GM19043 (cell line): ENCODE data around the gene TTC23.
"Not testable (repeated sequence)": the region's sequence is repeated elsewhere in the genome, so short reads cannot be mapped to it uniquely, and the experiment has no call there.

Source experiments
- ATAC-seq: cut with Tn5 transposase; IDR thresholded peaks from one replicate; pipeline ENCODE4 v1.9.1; 2021; ENCODE audit warnings: low read depth; ENCODE audit not compliant: unreplicated experiment

Gene TTC23

DNA sequence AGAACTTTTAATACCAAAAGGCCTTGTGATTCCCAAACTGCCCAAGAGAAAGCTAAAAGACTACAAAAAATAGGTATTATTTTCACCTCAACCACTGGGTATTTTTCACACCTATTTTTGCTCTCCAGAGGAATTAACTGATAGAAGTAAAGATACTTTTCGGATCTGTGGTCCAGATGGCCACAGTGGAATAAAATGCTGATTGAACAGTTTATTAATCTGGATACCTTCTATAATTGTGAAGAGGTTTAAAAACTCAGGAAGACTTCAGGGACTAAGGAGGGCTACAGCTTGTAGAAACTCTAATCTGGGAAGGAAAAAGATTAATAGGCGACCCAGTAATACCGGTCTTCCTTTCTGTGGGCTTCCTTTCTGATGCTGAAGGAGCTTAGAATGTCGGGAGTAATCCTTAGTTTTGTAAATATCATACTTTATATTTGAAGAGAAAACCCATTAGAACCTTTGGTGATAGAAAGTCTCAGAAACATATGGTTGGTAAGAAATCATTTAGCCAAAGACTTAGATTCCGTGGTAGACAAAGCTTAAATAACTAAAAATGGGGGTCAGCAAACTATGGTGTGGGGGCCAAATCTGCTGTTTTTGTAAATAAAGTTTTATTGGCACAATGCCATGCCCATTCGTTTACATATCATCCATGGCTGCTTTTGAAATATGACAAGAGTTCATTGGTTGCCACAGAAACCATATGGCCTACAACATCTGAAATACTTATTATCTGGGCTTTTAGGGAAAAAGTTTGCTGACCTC, 47.8 kb downstream of the TTC23 start:
- ATAC-seq = no peak

- ATAC-seq = no peak
These were observed 51.5 kb downstream of the TTC23 start for GRCh38 chr15:99197856-99198255.

DNA sequence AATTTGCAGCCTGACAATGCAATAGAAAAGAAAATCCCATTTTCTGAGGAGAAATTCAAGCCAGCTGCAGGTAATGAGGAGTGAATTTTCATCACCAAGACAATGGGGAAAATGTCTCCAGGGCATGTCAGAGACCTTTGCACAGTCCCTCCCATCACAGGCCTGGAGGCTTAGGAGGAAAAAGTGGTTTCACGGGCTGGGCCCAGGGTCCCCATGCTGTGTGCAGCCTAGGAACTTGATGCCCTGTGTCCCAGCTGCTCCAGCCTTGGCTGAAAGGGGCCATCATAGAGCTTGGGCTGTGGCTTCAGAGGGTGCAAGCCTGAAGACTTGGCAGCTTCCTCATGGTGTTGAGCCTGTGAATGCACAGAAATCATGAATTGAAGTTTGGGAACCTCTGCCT, 57.2 kb downstream of the TTC23 start:
- ATAC-seq = not testable (repeated sequence)

DNA sequence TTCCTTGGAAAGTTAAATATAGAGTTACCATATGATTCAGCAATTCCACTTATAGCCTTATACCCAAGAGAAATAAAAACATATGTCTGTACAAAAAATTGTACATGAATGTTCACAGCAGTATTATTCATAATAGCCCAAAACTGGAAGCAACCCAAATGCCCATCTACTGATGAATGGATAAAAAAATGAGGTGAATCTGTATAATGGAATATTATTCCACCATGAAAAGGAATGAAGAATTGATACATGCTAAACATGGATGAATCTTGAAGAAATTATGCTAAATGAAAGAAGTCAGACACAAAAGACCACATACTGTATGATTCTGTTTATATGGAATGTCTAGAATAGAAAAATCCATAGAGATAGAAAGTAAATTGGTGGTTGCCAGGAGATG, 61.4 kb downstream of the TTC23 start:
- no peak for ATAC-seq

DNA sequence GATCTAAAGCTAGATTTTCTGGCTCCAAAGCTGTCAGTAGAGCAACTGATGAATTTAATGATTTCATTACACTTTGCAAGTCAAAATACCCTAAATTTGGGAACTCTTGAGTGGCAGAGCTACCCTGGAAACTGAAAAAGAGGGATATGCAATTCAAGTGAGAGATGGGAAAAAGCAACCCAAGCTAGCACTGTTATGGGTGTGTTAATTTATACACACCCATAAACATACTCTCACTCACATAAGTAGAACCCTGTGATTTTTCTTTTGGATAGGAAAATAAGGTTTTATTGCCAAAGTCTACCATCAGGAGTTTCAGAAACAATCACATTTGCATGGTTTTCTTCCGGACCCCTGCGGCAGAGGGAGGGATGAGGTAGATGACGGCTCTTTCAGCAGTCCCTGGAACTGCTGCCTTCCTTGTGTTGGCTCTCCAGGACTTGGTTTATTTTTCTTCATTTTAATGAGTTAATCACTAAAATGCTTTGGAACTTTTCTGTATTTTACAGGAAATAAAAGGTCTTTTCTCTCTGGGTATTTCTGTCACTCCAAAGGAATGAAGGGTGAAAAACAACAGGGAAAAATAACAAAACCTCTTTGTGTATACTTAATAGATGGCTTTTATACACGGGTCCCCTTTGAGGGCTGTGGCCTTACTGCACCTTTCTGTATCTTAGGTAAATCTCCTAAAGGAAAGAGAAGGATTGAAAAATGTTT, 63.8 kb downstream of the TTC23 start:
- ATAC-seq = no peak

GRCh38 chr15:99182791-99183190, 66.6 kb downstream of the TTC23 start:
- no peak for ATAC-seq

DNA sequence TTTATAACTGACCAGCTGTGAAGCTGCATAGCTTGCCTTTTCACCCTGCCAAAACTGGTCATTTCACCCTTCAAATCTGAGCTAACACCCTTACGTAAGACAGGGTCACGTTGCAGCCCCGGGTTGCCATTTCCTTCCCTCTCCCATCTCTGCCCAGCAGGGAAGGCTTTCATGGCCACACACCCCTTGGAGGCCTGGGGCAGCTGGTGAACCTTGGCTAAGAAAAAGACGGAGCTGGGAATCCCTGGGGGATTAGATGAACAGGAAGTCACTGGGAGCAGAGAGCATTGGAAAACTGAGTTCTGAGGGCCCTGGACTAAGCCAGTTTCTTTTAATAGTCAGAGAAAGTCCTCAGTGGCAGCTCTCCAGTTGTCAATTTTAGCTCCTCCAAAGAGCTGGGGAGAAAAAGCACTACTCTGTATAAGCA, 67.8 kb downstream of the TTC23 start:
- ATAC-seq = no peak

DNA sequence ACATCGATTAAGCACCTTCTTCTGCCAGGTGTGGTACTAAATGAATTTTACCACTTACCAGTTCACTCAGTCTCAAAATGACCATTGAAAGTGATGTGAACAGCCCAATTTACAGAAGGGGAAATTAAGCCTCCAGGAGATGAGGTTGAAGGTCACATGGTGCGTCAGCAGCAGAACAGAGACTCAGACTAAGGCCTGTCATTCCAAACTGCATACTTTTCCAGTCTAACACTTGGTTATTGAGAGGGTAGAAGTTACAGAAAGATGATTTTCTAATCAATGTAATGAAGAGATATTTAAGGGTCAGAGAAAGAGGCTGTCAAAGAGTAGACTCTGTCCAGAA, 68.4 kb downstream of the TTC23 start:
- no peak for ATAC-seq

GRCh38 chr15:99180086-99180963, 69.1 kb downstream of the TTC23 start:
- ATAC-seq = no peak

DNA sequence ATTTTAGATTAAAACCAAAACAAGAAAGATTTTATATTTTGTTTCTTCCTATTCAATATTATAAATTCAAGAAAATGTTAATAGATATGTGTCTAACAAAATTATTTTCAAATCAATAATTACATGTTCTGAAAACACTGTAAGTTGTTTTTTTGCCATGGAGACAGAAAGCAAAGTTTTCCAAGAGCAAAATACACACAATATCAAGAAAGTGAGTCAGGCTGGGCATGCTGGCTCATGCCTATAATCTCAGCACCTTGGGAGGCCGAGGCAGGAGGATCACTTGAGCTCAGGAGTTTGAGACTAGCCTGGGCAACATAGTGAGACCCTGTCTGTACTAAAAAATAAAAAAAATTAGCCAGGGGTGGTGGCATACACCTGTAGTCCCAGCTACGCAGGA, 71.7 kb downstream of the TTC23 start:
- no peak for ATAC-seq

DNA sequence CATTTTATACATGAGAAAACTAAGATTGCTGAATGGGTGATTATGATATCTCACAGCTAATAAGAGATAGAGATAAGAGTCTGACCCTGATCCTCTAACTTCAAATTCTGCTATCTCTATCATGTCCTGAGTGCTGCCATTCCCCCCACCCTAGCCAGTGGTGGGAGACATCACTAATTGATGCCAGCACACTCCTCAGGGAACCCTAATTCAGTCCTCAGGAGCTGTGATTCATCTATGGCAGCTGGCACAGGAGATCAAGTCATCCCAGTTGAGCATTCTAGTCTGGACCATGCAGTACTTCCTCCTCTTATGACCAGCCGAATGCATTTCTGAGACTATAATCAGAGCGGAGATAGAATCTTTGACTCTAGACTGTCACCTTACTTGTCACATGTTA, 72.6 kb downstream of the TTC23 start:
- no peak for ATAC-seq

DNA sequence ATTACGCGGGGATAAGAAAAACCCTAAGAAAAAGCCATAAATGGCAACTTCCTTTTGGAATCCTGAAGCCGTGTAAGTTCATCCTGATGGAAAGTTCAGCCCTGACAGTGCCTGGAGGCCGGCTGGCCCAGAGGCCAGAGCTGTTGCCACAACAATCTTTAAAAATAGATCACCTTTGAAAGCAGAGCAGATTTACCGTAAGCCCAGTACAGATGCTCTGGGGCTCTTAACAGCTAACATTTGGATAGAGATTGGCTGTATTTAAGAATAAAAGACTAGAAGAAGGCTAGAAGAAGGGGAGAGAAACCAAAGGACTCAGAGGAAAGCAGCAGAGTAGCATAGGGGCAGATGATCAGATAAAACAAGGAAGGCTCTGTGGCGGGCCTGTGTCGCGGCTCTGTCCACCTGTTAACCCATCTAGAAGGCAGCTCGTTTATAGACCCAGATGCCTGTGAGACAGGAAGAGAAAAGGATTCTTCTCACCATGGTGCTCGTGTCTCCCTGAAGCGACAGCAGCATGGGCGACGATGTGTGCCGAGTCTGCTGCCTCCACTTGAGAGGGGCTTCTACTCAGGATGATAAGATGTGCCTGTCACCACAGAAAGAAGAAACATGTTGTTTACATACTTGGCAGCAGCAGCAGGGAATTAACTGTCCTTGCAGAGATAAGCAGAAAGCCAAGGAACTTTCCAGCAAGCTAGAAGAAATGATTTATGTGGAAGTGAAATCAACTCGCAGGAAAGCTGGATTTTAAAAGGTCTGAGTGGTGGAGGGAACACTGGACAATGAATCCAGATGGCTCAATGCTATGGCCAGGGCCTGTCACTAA, 74.6 kb downstream of the TTC23 start:
- no peak for ATAC-seq

DNA sequence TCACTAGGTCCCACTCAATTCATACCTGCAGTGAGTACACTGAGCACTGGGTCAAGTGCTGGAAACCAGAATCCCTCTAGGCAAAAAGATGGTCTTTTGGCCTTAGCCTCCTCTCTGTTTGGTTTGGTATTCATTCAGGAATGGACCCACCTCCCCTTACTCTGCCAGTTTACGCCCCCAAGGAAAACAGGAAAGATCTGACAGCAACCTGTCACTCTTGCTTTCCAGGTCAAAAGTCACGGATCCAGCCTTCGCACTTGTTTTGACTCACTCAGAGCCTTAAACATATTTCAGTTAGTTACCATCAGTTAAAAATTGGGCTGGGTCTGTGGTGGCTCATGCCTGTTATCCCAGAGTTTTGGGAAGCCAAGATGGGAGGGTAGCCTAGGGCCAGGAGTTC, 76.4 kb downstream of the TTC23 start:
- ATAC-seq = no peak

DNA sequence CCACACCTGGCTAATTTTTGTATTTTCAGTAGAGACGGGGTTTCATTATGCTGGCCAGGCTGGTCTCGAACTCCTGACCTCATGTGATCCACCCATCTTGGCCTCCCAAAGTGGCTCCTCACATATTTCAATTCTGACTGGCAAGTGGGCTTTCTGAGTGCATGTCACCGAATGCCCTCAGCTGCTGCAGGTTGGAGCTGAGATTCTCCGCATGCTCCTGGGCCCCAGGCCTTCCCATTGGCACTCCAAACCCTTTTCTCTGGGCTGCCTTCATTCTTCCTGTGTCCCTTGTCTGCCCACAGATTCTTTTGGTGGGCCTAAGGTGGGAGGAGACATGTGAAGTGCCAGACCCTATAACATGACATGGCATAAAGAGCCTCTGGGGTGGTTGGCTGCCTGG, 77.2 kb downstream of the TTC23 start:
- ATAC-seq = no peak

DNA sequence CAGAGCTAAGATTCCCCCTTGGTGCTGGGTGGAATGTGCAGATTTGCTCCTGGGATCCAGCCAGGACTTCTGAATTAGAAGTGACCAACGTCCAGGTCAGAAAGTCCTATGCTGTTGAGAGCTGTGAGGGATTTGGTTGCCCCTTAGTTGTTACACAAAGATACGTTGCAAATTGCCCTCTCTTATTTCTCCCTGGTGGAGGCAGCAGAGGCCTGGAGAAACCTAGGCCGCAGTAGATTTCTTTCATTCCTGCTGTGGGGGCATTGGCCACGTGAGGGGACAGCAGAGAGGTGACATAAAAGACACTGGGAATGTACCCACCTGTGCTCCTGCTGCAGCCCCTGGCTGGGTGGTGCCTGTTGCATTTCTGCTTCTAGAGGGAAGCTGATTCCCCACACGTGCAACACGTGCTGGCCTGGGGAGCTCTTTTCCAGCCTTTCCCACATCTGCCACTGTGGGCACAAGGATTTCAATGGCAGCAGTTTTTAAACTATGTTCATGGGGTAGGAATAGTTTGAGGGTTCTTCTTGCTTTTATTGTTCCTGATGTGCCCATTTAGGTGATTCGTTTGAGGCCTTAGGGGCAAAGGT, 78.8 kb downstream of the TTC23 start:
- ATAC-seq = no peak

DNA sequence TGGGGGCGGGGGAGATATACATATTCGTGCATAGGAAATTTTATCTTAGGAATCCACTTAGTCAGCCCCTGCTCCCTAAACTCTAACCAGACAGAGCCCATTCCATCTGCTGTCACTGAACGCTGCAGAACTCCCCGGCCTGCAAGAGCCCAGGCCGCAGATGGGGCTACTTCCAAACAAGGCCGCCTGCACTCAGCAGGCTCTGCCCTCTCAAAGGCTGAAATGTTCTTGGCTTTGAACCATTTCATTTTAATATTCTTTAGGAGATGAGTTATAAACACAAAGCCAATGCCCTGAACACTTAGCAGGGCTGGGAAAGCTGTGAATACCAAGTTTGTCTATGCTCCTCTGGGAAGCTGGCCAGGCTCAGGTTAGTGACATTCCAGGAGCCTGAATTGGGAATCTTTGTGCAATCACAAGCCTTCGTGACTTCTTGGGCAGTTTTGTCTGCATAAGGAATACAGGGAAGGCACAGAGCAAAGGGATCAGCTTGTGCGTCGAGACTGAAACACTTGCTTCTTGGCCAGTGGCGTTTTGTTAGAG, 79.5 kb downstream of the TTC23 start:
- ATAC-seq = no peak

- ATAC-seq = no peak
These were observed 80.5 kb downstream of the TTC23 start for GRCh38 chr15:99168601-99169580.

- ATAC-seq = peak; percentile 45
These were observed 81.7 kb downstream of the TTC23 start for GRCh38 chr15:99167640-99168039.

DNA sequence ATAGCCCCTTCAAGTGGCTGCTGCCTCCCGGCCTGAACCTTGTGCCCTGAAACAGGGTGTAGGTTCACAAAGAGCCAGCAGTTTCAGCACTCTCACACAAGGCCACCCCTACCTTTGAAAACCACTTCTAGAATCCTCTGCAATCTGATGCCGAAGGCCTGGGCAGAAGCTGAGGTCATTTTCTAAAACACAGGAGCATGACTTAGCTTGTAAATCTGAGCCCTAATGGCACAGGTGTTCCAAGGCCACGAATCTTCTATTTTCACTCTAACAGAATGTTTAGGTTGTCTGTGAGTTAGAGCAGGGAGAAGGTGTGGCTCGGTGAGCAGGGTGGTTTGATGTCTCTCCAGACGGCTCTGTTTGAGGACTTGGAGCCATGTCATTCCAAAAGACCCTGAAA, 82.2 kb downstream of the TTC23 start:
- ATAC-seq = no peak
